Lower lobe of right lung (tissue), 2 donors: ENCODE data around the gene CDH23. TPM values are rescaled to one million over a fixed set of nuclear protein-coding genes. Genes with fewer than 3 reads are reported as not detected.

Experiments
- ATAC-seq, 2 donors: fragments of 200-7000 bp; cut with Tn5 transposase; one replicate each; pipeline ENCODE4 v1.9.1; 2020 to 2022; ENCODE audit warnings: mild to moderate bottlenecking in 2 of 2, moderate library complexity in 2 of 2
- DNase-seq: peaks from one replicate; pipeline ENCODE4 v3.0.0-alpha.2; 2020
- H3K27ac ChIP-seq: fragments of 200-600 bp; one replicate; pipeline ENCODE4 v1.8.0; 2022
- H3K27me3 ChIP-seq: fragments of 200-600 bp; one replicate; pipeline ENCODE4 v1.8.0; 2022; ENCODE audit warnings: low read depth
- H3K36me3 ChIP-seq: fragments of 200-600 bp; one replicate; pipeline ENCODE4 v1.8.0; 2022; ENCODE audit warnings: mild to moderate bottlenecking
- H3K4me1 ChIP-seq: fragments of 200-600 bp; one replicate; pipeline ENCODE4 v1.8.0; 2022
- H3K4me3 ChIP-seq: fragments of 200-600 bp; one replicate; pipeline ENCODE4 v1.8.0; 2022; ENCODE audit warnings: mild to moderate bottlenecking
- H3K9me3 ChIP-seq: fragments of 200-600 bp; one replicate; pipeline ENCODE4 v1.8.0; 2022
- CTCF ChIP-seq: fragments of 200-600 bp; IDR thresholded peaks from one replicate; pipeline ENCODE4 v1.8.0; 2022; ENCODE audit warnings: antibody characterized with exemption, mild to moderate bottlenecking
- intact Hi-C: fragments of 100-400 bp; cut with DNase I; formaldehyde crosslinking; loops from one replicate; pipeline ENCODE4 v1.11.0; 2022
- total RNA-seq: library from RNA; stranded (reverse); fragmentation: NEBNext Ultra II Directional; extraction: Animal tissue kit (Norgen Biotek cat#: 25700); gene quantifications from one replicate; pipeline ENCODE4 v1.2.1, GENCODE V29; 2021
- donor health status: DM: no; HTN: yes; CAD: no; lungs with severe emphysema.

Gene CDH23
- total RNA-seq, 1 donor from 2014 or later, result 9.4 TPM

- Histone ChIP-seq H3K36me3 (no peaks in the 10 kb centered on the region), H3K4me1 (no peaks in the 10 kb centered on the region), H3K27ac (no peak overlapping the region), H3K9me3 (no peaks in the 10 kb centered on the region), H3K4me3 (no peak overlapping the region), H3K27me3 (no peaks in the 10 kb centered on the region)
- intact Hi-C loops, result no loop called here
- no peak for TF ChIP-seq CTCF
- no peak for ATAC-seq
- no peak for DNase-seq
Observed at GRCh38 chr10:71449026-71449425, 52.3 kb downstream of the CDH23 start.

GRCh38 chr10:71451754-71452153 is 55.0 kb downstream of the CDH23 start:
- H3K4me1 ChIP-seq, result no peaks in the 10 kb centered on the region
- DNase-seq (no peak), ATAC-seq (no peak)
- no peak for TF ChIP-seq CTCF
- H3K9me3 ChIP-seq, result no peaks in the 10 kb centered on the region
- no peak overlapping the region for H3K4me3 ChIP-seq
- intact Hi-C loops, result no loop called here
- no peaks in the 10 kb centered on the region for H3K27me3 ChIP-seq
- no peak overlapping the region for H3K27ac ChIP-seq
- no peaks in the 10 kb centered on the region for H3K36me3 ChIP-seq

DNA sequence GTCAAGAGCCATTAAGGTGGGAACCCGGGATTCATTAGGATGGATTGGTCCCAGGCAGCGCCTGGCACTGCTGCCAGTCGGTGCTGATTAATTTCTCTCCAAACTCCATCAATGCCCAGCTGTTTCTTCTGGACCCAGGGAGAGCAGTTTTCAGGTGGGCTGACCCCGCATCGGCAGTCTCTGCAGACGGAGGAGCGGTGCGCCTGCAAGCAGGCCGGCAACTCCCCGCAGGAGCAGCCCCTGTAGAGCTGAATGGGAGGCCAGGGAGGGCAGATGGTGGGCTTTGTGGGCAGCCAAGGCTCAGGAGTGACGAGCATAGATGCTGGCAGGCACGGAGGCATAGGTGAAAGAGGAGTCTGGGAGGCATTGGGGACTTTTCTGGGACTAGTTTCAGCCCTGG is 56.5 kb downstream of the CDH23 start:
- Histone ChIP-seq H3K9me3 (no peaks in the 10 kb centered on the region), H3K4me1 (no peaks in the 10 kb centered on the region), H3K4me3 (no peak overlapping the region), H3K36me3 (no peaks in the 10 kb centered on the region), H3K27me3 (no peaks in the 10 kb centered on the region), H3K27ac (no peak overlapping the region)
- ATAC-seq, result no peak
- no peak for DNase-seq
- intact Hi-C loops, result no loop called here
- no peak for TF ChIP-seq CTCF

DNA sequence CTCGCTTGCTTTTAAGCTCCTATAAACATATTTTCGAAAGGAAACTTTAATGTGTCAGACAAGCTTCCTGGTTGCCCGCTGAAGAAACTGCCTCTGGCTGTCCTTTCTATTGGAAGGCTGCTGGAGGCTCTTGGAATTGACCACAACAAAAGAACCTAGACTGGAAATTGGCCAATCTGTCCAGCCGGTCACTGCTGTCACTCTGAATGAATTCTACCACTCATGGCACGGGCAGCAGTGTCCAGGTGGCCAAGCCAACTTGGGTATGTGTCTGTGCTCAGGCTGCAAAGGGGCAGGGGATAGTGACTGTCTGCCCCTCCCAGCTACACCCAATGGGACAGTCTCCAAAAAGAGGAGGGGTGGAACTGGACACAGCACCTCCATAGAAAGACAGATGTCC is 57.6 kb downstream of the CDH23 start:
- Histone ChIP-seq H3K27me3 (no peaks in the 10 kb centered on the region), H3K4me3 (no peak overlapping the region), H3K36me3 (no peaks in the 10 kb centered on the region), H3K4me1 (no peaks in the 10 kb centered on the region), H3K27ac (no peak overlapping the region), H3K9me3 (no peaks in the 10 kb centered on the region)
- intact Hi-C loops, result no loop called here
- ATAC-seq, result no peak
- no peak for TF ChIP-seq CTCF
- DNase-seq, result no peak

- Histone ChIP-seq H3K27me3 (no peaks in the 10 kb centered on the region), H3K36me3 (no peaks in the 10 kb centered on the region), H3K27ac (no peak overlapping the region), H3K4me1 (no peaks in the 10 kb centered on the region), H3K9me3 (no peaks in the 10 kb centered on the region), H3K4me3 (no peak overlapping the region)
- ATAC-seq (no peak), DNase-seq (no peak)
- TF ChIP-seq CTCF, result no peak
- intact Hi-C loops, result no loop called here
Observed at GRCh38 chr10:71455035-71455434, 58.3 kb downstream of the CDH23 start.

- Histone ChIP-seq H3K36me3 (no peaks in the 10 kb centered on the region), H3K9me3 (no peaks in the 10 kb centered on the region), H3K4me3 (no peak overlapping the region), H3K27me3 (no peaks in the 10 kb centered on the region), H3K4me1 (no peaks in the 10 kb centered on the region), H3K27ac (no peak overlapping the region)
- no peak for TF ChIP-seq CTCF
- DNase-seq (no peak), ATAC-seq (no peak)
- intact Hi-C loops, result no loop called here
Observed at GRCh38 chr10:71456631-71457030, 59.9 kb downstream of the CDH23 start.
